ENCODE measurements around the gene LHPP. TPM values are rescaled to one million over a fixed set of nuclear protein-coding genes. Genes with fewer than 3 reads are reported as not detected.

The LHPP gene
- total RNA-seq, 1 donor from 2014 or later, result 24.5 TPM

- no peaks in the 10 kb centered on the region for H3K27me3 ChIP-seq
- Mint-ChIP-seq H3K9me3 (peaks cover 2% of the 10 kb centered on the region), H3K27ac (peak overlapping the region; percentile 66), H3K27me3 (ENCODE audit: insufficient read depth, low read depth) (peaks cover 9% of the 10 kb centered on the region), H3K36me3 (peaks cover 4% of the 10 kb centered on the region), H3K4me1 (peaks cover 4% of the 10 kb centered on the region), H3K4me3 (no peak overlapping the region)
- no peak overlapping the region for H3K27ac ChIP-seq
- no peaks in the 10 kb centered on the region for H3K36me3 ChIP-seq
- no peak overlapping the region for H2AFZ ChIP-seq (replicated peaks)
- H3K9ac ChIP-seq, result no peak overlapping the region
- H3K9me3 ChIP-seq (ENCODE audit: low read depth), result no peaks in the 10 kb centered on the region
- no peaks in the 10 kb centered on the region for H4K20me1 ChIP-seq (ENCODE audit: low read depth)
- no peaks in the 10 kb centered on the region for H3K79me2 ChIP-seq (ENCODE audit: low read depth)
- H3F3A ChIP-seq (ENCODE audit: low read depth), result peaks cover 7% of the 10 kb centered on the region
- H3K4me1 ChIP-seq, result no peaks in the 10 kb centered on the region
- H3K4me2 ChIP-seq, result no peak overlapping the region
- H3K4me3 ChIP-seq, result no peak overlapping the region
- no peak for DNase-seq (ENCODE audit: low spot score)
- no peak for TF ChIP-seq EZH2 (IDR thresholded peaks at IDR 0.05)
- TF ChIP-seq EZH2phosphoT487 (IDR thresholded peaks at IDR 0.05), result no peak
- no peak for TF ChIP-seq CTCF (IDR thresholded peaks at IDR 0.05)
Measured at GRCh38 chr10:124509880-124510632, 48.4 kb downstream of the LHPP start.

- Mint-ChIP-seq H3K4me1 (peaks cover 4% of the 10 kb centered on the region), H3K27me3 (ENCODE audit: insufficient read depth, low read depth) (peaks cover 9% of the 10 kb centered on the region), H3K4me3 (no peak overlapping the region), H3K36me3 (peaks cover 4% of the 10 kb centered on the region), H3K27ac (no peak overlapping the region), H3K9me3 (peaks cover 2% of the 10 kb centered on the region)
- TF ChIP-seq EZH2 (IDR thresholded peaks at IDR 0.05), result no peak
- no peak for TF ChIP-seq EZH2phosphoT487 (IDR thresholded peaks at IDR 0.05)
- TF ChIP-seq CTCF (IDR thresholded peaks at IDR 0.05), result no peak
- Histone ChIP-seq H3K36me3 (no peaks in the 10 kb centered on the region), H2AFZ (replicated peaks) (no peak overlapping the region), H3K27me3 (no peaks in the 10 kb centered on the region), H3K4me1 (no peaks in the 10 kb centered on the region), H3K9ac (no peak overlapping the region), H3K9me3 (ENCODE audit: low read depth) (no peaks in the 10 kb centered on the region), H3K4me3 (no peak overlapping the region), H3K27ac (no peak overlapping the region), H4K20me1 (ENCODE audit: low read depth) (no peaks in the 10 kb centered on the region), H3K79me2 (ENCODE audit: low read depth) (no peaks in the 10 kb centered on the region), H3K4me2 (no peak overlapping the region), H3F3A (ENCODE audit: low read depth) (peaks cover under 1% of the 10 kb centered on the region)
- no peak for DNase-seq (ENCODE audit: low spot score)
Measured at GRCh38 chr10:124510759-124511158, 49.1 kb downstream of the LHPP start.

GRCh38 chr10:124511205-124512039 is 49.8 kb downstream of the LHPP start:
- Histone ChIP-seq H3K4me1 (no peaks in the 10 kb centered on the region), H3K27me3 (no peaks in the 10 kb centered on the region), H3K79me2 (ENCODE audit: low read depth) (no peaks in the 10 kb centered on the region), H3K9ac (no peak overlapping the region), H4K20me1 (ENCODE audit: low read depth) (no peaks in the 10 kb centered on the region), H3K4me2 (no peak overlapping the region), H3K4me3 (no peak overlapping the region), H3K36me3 (no peaks in the 10 kb centered on the region), H3F3A (ENCODE audit: low read depth) (no peaks in the 10 kb centered on the region), H3K9me3 (ENCODE audit: low read depth) (no peaks in the 10 kb centered on the region), H3K27ac (no peak overlapping the region), H2AFZ (replicated peaks) (no peak overlapping the region)
- peak; percentile 1 for DNase-seq (ENCODE audit: low spot score)
- Mint-ChIP-seq H3K36me3 (peaks cover 4% of the 10 kb centered on the region), H3K27me3 (ENCODE audit: insufficient read depth, low read depth) (peaks cover 9% of the 10 kb centered on the region), H3K9me3 (peaks cover 2% of the 10 kb centered on the region), H3K4me3 (no peak overlapping the region), H3K4me1 (peaks cover 6% of the 10 kb centered on the region), H3K27ac (no peak overlapping the region)
- no peak for TF ChIP-seq EZH2 (IDR thresholded peaks at IDR 0.05)
- no peak for TF ChIP-seq CTCF (IDR thresholded peaks at IDR 0.05)
- no peak for TF ChIP-seq EZH2phosphoT487 (IDR thresholded peaks at IDR 0.05)

Data from neural progenitor cell (in vitro differentiated cells).